Natural killer cell (primary cell): ENCODE results near the gene LDHD. TPM values are rescaled to one million over a fixed set of nuclear protein-coding genes. Genes with fewer than 3 reads are reported as not detected.

Experiments
- ATAC-seq, 3 donors: fragments of 150-1000 bp in 2 of 3; fragments of 200-7000 bp in 1 of 3; cut with Tn5 transposase; 1 replicate in 1 of 3; 2 replicates in 2 of 3; pipeline ENCODE4 v1.10.0; 2021; ENCODE audit warnings: mild to moderate bottlenecking in 2 of 3, moderate library complexity in 2 of 3
- DNase-seq, 2 donors: peaks; one replicate each; pipeline versions ENCODE4 v3.0.0 to v3.0.0-alpha.2; 2013 to 2021; ENCODE audit warnings: mixed read lengths in 1 of 2
- H3K27ac ChIP-seq: one replicate; pipeline ENCODE4 v1.5.1; 2013; ENCODE audit warnings: mild to moderate bottlenecking, low read length
- H3K27me3 ChIP-seq: one replicate; pipeline ENCODE4 v1.6.1; 2013; ENCODE audit warnings: low read length; ENCODE audit not compliant: control insufficient read depth, insufficient read depth
- H3K36me3 ChIP-seq: one replicate; pipeline ENCODE4 v1.6.1; 2013; ENCODE audit warnings: low read length; ENCODE audit not compliant: control insufficient read depth, insufficient read depth
- H3K4me1 ChIP-seq: one replicate; pipeline ENCODE4 v1.6.1; 2013; ENCODE audit warnings: low read length; ENCODE audit not compliant: control insufficient read depth, insufficient read depth
- H3K4me3 ChIP-seq: one replicate; pipeline ENCODE4 v1.5.1; 2013; ENCODE audit warnings: low read length
- H3K9me3 ChIP-seq: one replicate; pipeline ENCODE4 v1.6.1; 2013; ENCODE audit warnings: low read length; ENCODE audit not compliant: control insufficient read depth, insufficient read depth
- H3K27ac Mint-ChIP-seq, 2 donors: one replicate each; pipeline ENCODE4 v1.8.0; 2022; ENCODE audit warnings: mild to moderate bottlenecking in 2 of 2, mixed read lengths in 2 of 2, moderate library complexity in 1 of 2
- H3K27me3 Mint-ChIP-seq, 2 donors: one replicate each; pipeline ENCODE4 v1.8.0; 2022; ENCODE audit warnings: low read depth in 2 of 2, mixed read lengths in 2 of 2
- H3K36me3 Mint-ChIP-seq: one replicate; pipeline ENCODE4 v1.8.0; 2022; ENCODE audit warnings: mixed read lengths
- H3K4me1 Mint-ChIP-seq, 2 donors: one replicate each; pipeline ENCODE4 v1.8.0; 2022; ENCODE audit warnings: mixed read lengths in 2 of 2
- H3K4me3 Mint-ChIP-seq: one replicate; pipeline ENCODE4 v1.8.0; 2022; ENCODE audit warnings: mild to moderate bottlenecking, moderate library complexity, mixed read lengths
- H3K9me3 Mint-ChIP-seq, 2 donors: one replicate each; pipeline ENCODE4 v1.8.0; 2022; ENCODE audit warnings: mixed read lengths in 2 of 2
- WGBS: methylation state at CpG from one replicate; pipeline ENCODE4 v1.1.7; 2013; ENCODE audit warnings: missing lambda C conversion rate; ENCODE audit not compliant: insufficient coverage; 5-methylcytosine and 5-hydroxymethylcytosine counted together
- intact Hi-C: fragments of 100-400 bp; cut with micrococcal nuclease; formaldehyde crosslinking; loops from one replicate; pipeline ENCODE4 v1.14.2; 2022
- total RNA-seq, 4 donors: library from RNA; stranded (reverse); fragments of 120-200 nt in 1 of 4; gene quantifications; one replicate each; pipeline versions ENCODE4 v1.2.3 to v1.2.4, GENCODE V29; 2013 to 2022
- TF ChIP-seq, protein P1 (sequence below): fragments of 200-600 bp; IDR thresholded peaks from one replicate; pipeline ENCODE4 v1.8.0; 2022; ENCODE audit warnings: antibody characterized with exemption

LDHD gene
- total RNA-seq, 3 donors from 2014 or later (not counting 1 experiment from before 2014, with no cell fraction given): 0.12 to 1.3 TPM; not detected in 1

- TF ChIP-seq, protein P1, sequence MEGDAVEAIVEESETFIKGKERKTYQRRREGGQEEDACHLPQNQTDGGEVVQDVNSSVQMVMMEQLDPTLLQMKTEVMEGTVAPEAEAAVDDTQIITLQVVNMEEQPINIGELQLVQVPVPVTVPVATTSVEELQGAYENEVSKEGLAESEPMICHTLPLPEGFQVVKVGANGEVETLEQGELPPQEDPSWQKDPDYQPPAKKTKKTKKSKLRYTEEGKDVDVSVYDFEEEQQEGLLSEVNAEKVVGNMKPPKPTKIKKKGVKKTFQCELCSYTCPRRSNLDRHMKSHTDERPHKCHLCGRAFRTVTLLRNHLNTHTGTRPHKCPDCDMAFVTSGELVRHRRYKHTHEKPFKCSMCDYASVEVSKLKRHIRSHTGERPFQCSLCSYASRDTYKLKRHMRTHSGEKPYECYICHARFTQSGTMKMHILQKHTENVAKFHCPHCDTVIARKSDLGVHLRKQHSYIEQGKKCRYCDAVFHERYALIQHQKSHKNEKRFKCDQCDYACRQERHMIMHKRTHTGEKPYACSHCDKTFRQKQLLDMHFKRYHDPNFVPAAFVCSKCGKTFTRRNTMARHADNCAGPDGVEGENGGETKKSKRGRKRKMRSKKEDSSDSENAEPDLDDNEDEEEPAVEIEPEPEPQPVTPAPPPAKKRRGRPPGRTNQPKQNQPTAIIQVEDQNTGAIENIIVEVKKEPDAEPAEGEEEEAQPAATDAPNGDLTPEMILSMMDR: no peak
- Mint-ChIP-seq H3K4me1 (peaks cover under 1 to 1% of the 10 kb centered on the region in 2 donors), H3K27me3 (no peaks in the 10 kb centered on the region), H3K9me3 (no peaks in the 10 kb centered on the region), H3K27ac (no peak overlapping the region), H3K4me3 (no peak overlapping the region), H3K36me3 (no peaks in the 10 kb centered on the region)
- no peak overlapping the region for H3K27ac ChIP-seq
- WGBS: 76% methylated on average over 4 of the region's 6 CpGs
- no peaks in the 10 kb centered on the region for H3K9me3 ChIP-seq
- DNase-seq (no peak), ATAC-seq (no peak)
- no peaks in the 10 kb centered on the region for H3K27me3 ChIP-seq
- no peak overlapping the region for H3K4me3 ChIP-seq
- H3K4me1 ChIP-seq: peaks cover under 1% of the 10 kb centered on the region
- intact Hi-C loops: no loop called here
- H3K36me3 ChIP-seq: no peaks in the 10 kb centered on the region
Measured at GRCh38 chr16:75143941-75144340, 27.4 kb upstream of the LDHD start.

GRCh38 chr16:75139498-75139897 is 22.9 kb upstream of the LDHD start:
- peaks cover 0 to 2% of the 10 kb centered on the region in 2 donors for H3K27me3 Mint-ChIP-seq
- intact Hi-C loops: no loop called here
- Histone ChIP-seq H3K9me3 (no peaks in the 10 kb centered on the region), H3K36me3 (no peaks in the 10 kb centered on the region), H3K27ac (no peak overlapping the region), H3K27me3 (no peaks in the 10 kb centered on the region), H3K4me1 (peaks cover 9% of the 10 kb centered on the region), H3K4me3 (no peak overlapping the region)
- H3K36me3 Mint-ChIP-seq: no peaks in the 10 kb centered on the region
- no peaks in the 10 kb centered on the region for H3K9me3 Mint-ChIP-seq
- ATAC-seq (no peak), DNase-seq (no peak)
- H3K4me3 Mint-ChIP-seq: no peak overlapping the region
- H3K27ac Mint-ChIP-seq: no peak overlapping the region
- TF ChIP-seq, protein P1: no peak
- WGBS: 100% methylated on average over 3 of the region's 5 CpGs
- peaks cover 10% of the 10 kb centered on the region in 2 donors for H3K4me1 Mint-ChIP-seq

GRCh38 chr16:75138636-75139035 is 22.1 kb upstream of the LDHD start:
- no peaks in the 10 kb centered on the region for H3K9me3 ChIP-seq
- Mint-ChIP-seq H3K27ac (peak overlapping the region in 1 of 2 donors; percentile 11), H3K27me3 (peaks cover 0 to 2% of the 10 kb centered on the region in 2 donors), H3K4me1 (peaks cover 10% of the 10 kb centered on the region in 2 donors), H3K9me3 (no peaks in the 10 kb centered on the region), H3K36me3 (no peaks in the 10 kb centered on the region), H3K4me3 (peak overlapping the region; percentile 47)
- ATAC-seq: peak; percentile 66 to 87 (median 73)
- H3K36me3 ChIP-seq: no peaks in the 10 kb centered on the region
- WGBS: 42% methylated on average over 9 of the region's 9 CpGs
- H3K27me3 ChIP-seq: no peaks in the 10 kb centered on the region
- intact Hi-C loops: no loop called here
- DNase-seq: peak in 1 of 2 donors; percentile 29
- no peak overlapping the region for H3K4me3 ChIP-seq
- H3K4me1 ChIP-seq: peaks cover 9% of the 10 kb centered on the region
- no peak overlapping the region for H3K27ac ChIP-seq
- TF ChIP-seq, protein P1: no peak

- Mint-ChIP-seq H3K27me3 (peaks cover 0 to 2% of the 10 kb centered on the region in 2 donors), H3K36me3 (no peaks in the 10 kb centered on the region), H3K27ac (peak overlapping the region in 1 of 2 donors; percentile 11), H3K4me1 (peaks cover 10% of the 10 kb centered on the region in 2 donors), H3K4me3 (peak overlapping the region; percentile 47), H3K9me3 (no peaks in the 10 kb centered on the region)
- H3K9me3 ChIP-seq: no peaks in the 10 kb centered on the region
- no peaks in the 10 kb centered on the region for H3K27me3 ChIP-seq
- peaks cover 9% of the 10 kb centered on the region for H3K4me1 ChIP-seq
- intact Hi-C loops: no loop called here
- TF ChIP-seq, protein P1: no peak
- no peak overlapping the region for H3K27ac ChIP-seq
- no peaks in the 10 kb centered on the region for H3K36me3 ChIP-seq
- H3K4me3 ChIP-seq: no peak overlapping the region
- WGBS: 49% methylated on average over 8 of the region's 8 CpGs
- no peak for DNase-seq
- no peak for ATAC-seq
Measured at GRCh38 chr16:75138233-75138632, 21.7 kb upstream of the LDHD start.
